NCI-H526 treated with DMSO at 0.1 percent for 48 hours (cell line): ENCODE data around the gene ANTXR2.
"Not testable (repeated sequence)": the region's sequence is repeated elsewhere in the genome, so short reads cannot be mapped to it uniquely, and the experiment has no call there.

Experiments
- DNase-seq: peaks from one replicate; lab custom pipeline; 2025; lab: John Stamatoyannopoulos, UW

ANTXR2 gene

DNA sequence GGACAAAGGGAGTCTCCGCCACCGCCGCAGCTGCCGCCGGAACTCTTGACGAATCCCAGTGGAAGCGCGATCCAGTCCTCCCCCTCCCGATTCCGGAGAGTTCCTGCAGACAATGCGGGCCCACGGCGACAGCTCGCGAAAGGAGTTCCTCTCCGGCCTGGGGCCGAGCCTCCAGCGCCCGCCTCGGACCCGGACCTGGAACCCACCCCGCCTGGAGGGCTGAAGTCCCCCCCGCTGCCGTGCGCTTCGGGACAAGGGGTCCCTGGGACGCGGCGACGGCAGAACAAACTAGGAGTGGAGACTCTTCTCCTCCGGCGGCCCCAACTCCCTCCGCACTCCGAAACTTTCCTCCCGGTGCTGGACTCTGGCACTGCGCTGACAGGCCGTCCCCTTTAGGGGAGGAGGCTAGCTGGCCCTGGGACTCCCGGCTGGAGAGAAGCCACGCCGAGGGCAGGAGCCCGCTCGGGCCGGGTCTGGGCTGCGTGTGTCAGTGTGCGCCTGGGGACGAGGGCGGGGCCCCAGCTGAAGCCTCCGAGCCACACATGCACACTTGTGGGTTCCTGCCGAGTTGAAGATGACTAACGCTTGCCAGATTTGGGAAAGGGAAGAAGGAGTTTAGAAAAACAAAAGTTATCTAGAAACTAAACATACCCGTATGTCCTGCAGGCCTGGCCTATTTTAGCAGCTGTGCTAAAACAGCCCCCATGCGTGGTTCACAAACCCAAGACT lies at the start of gene ANTXR2:
Gene ANTXR2, minus strand, starts transcription at position 486 of the 729 bp plus-strand sequence. CDS start 669 bp downstream, outside the sequence.
- peak; percentile 27 for DNase-seq

DNA sequence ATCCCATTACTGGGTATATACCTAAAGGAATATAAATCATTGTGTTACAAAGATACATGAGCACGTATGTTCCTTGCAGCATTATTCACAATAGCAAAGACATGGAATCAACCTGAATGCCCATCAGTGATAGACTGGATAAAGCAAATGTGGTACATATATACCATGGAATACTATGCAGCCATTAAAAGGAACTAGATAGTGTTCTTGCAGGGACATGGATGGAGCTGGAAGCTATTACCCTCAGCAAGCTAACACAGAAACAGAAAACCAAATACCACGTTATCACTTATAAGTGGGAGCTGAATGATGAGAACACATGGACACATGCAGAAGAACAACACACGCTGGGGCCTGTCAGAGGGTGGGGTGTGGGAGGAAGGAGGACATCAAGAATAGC lies 48.8 kb upstream of the ANTXR2 start:
- DNase-seq: not testable (repeated sequence)

DNA sequence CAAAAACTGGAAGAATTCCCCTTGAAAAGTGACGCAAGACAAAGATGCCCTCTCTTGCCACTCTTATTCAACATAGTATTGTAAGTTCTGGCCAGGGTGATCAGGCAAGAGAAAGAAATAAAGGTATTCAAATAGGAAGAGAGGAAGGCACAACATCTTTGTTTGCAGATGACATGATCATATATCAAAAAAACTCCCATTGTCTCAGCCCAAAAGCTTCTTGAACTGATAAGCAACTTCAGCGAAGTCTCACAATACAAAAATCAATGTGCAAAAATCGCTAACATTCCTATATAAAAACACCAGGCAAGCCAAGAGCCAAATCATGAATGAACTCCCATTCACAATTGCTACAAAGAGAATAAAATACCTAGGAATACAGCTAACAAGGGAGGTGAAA lies 46.6 kb upstream of the ANTXR2 start:
- DNase-seq: not testable (repeated sequence)

DNA sequence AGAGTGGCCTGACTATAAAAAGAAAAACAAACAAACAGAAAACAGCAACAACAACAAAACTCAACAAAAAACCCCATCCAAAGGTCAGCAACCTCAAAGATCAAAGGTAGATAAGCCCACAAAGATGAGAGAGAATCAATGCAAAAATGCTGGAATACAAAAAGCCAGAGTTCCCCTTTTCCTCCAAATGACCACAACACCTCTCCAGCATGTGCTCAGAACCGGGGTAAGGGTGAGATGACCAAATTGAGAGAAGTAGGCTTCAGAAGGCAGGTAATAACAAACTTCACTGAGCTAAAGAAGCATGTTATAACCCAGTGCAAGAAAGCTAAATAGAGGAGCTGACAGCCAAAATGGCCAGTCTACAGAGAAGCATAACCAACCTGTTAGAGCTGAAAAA lies 43.5 kb upstream of the ANTXR2 start:
- no peak for DNase-seq

DNA sequence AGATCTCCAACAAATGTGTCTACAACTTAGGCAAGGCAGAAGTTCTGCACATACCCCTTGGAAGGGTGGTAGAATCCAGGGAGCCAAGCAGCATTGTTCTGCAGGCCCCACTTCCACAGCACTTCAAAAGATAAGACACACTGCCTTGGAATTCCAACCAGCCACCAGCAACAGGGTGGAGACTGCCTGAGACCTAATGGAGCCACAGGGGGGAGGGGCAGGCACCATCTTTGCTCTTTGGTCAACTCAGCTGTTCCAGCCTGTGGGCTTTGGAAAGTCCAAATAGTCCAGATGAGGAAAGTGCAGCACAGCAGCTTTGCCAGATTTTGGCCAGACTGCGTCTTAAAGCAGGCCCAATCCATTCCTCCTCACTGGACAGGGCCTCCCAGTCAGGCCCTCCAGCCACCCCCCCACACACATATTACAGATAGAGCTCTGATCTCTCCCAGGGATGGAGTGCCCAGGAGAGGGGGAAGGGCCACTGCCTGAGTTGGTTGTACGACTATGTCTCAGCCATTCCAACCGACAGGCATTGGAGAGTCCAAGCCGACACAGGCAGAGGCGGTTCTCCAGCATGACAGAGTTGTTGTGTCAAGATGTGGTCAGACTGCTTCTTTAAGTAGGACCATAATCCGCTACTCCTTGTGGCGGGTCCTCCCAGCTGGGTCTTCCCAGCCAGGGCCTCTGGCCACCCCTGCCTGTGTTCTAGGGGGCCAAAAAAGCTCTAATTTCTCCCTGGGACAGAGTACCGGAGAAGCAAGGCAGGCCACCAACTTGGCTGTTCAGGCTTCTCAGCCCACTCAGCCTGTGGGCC lies 42.5 kb upstream of the ANTXR2 start:
- DNase-seq: no peak

DNA sequence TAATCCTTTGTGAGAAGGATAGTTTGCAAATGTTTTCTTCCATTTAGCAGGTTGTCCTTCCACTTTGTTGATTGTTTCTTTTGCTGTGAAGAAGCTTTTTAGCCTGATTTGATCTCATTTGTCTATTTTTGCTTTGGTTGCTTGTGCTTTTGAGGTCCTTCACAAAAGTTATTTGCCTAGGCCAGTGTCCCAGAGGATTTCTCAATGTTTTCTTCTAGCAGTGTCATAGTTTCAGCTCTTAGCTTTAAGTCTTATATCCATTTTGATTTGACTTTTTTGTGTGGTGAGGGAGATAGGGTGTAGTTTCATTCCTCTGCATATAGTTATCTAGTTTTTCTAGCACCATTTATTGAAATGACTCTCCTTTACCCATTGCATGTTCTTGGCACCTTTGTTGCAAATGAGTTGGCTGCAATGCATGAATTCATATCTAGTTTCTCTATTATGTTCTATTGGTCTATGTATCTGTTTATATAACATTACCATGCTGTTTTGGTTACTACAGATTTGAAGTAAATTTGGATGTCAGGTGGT lies 41.8 kb upstream of the ANTXR2 start:
- DNase-seq: no peak

DNA sequence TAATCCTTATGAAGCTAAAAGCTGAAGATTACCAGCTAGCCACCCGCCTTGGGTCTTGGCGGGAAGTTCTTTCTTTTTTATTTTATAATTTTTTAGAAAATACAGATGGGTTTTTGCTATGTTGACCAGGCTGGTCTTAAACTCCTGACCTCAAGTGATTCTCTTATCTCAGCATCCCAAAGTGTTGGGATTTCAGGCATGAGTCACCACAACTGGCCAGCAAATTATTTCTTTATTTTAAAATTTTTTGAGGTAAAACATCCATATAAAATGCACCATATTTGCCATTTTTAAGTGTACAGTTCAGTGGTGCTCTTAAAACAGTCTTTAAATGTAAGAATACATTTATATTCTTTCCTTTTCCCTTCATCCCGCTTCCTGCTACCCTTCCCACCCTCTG lies 40.6 kb upstream of the ANTXR2 start:
- no peak for DNase-seq

DNA sequence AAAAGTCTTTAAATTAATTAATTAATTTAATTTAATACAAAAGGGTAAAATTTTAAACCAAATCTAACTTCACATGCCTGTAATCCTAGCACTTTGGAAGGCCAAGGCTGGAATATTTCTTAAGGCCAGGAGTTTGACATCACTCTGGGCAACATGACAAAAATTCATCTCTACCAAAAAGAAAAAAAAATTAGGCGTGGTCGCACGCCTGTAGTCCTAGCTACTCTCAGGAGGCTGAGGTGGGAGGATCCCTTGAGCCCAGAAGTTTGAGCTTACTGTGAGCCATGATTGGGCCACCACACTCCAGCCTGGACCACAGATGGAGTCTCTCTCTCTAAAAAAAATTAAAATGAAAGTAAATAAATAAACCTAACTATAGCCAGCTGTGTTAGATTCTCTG lies 39.2 kb upstream of the ANTXR2 start:
- DNase-seq: no peak

DNA sequence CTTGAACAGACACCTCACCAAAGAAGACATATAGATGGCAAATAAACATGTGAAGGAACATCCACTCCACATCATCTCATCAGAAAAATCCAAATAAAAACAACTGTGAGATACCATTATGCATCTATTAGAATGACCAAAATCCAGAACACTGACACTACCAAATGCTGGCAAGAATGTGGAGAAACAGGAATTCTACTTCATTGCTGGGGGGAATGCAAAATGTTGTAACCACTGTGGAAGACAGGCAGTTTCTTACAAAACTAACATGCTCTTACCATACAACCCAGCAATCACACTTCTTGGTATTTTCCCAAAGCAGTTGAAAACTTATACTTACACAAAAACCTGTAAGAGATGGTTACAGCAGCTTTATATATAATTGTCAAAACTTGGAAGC lies 38.2 kb upstream of the ANTXR2 start:
- no peak for DNase-seq

DNA sequence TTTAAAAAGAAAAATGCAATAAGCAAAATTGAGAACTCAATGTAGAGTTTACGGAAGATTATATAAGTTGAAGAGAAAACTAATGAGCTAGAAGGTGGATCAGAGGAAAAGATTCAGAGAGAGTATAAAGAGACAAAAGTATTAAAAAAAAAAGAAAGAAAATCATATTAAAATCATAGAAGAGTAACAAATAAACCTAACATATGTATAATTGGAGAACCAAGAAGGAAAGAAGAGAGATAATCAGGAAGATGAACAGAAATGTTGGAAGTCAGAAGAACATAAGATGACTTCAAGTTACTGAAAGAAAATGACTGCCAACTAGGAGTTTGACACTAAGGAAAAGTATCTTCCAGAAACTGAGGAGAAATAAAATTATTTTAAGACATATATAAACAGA lies 34.3 kb upstream of the ANTXR2 start:
- DNase-seq: no peak

DNA sequence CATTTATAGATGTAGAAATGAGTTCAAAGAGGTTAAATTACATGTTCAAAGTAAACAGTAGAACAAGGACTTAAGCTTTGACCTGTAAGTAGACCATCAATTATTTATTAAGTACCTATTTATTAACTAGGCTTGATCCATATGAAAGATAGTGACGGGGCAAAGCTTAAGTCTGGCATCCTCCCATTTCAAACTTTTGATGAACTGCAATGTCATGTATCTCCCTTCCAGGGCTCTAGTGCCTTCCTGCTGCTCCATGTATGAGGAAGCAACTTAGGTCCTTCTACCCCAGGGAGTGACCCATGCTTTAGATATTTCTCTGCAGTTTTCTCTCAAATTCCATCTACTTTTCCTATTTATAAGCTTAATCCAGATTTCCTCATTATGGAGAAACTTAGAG lies 31.9 kb upstream of the ANTXR2 start:
- no peak for DNase-seq

DNA sequence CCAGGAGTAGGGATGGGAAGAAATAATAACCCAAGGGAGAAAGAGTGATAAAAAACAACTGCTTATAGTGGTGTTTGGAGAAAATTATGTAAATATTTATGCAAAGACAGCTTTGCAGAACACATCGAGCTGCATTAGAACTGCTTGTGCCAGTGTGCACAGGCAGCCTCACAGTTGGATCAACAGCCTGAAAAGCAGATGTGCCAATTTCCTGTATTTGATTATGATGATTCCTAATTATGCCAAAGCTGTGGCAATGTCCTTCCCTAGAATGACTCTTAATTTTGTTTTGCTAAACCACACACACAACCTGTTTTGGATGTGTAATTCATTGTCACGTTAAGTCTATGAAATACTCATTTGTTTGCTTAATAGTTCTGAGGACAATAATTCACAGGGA lies 30.6 kb upstream of the ANTXR2 start:
- peak; percentile 65 for DNase-seq

DNA sequence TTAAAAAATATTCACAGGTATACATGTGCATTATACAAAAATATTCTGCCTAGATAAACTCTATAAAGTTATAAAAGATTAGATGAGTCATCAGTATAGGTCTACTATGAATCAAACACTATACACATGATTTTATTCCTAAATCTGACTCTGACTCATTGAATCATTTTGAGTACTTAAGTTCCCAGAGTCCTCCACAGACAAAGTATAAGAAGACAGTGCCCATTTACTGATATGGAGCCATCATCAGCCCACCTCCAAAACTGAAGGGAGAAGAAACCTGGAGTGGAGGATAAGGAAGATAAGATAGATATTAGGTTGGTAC lies 28.7 kb upstream of the ANTXR2 start:
- DNase-seq: no peak

DNA sequence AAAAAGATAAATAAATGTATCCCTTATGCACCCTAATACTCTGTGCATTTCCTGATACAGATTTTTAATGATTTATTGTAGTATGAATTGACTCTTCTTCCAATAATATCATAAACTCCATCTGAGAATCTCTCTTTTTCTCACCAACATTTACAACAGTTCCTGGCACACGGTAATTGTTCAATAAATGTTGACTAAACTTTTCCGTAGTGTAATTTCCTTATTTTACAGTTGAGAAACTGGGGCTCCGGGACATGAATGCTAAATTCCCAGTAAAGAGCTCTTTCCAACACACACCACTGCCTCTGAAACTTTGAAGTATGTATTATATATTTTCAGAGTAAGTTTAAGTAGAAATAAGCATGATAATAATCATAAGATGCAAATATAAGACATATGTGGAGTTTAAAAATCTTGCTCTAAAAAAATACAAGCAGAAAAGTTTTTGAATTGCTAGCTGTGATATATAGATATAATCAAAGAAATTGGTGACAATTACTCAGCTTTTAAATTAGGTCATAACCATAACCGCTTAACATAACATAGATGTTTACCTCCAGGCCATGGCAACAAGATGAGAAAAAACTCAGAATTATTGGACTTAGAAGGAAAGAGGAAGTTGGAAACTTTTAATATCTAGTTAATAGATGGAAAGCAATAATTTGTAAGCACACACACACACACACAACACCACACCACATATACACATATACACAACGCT lies 28.2 kb upstream of the ANTXR2 start:
- no peak for DNase-seq

DNA sequence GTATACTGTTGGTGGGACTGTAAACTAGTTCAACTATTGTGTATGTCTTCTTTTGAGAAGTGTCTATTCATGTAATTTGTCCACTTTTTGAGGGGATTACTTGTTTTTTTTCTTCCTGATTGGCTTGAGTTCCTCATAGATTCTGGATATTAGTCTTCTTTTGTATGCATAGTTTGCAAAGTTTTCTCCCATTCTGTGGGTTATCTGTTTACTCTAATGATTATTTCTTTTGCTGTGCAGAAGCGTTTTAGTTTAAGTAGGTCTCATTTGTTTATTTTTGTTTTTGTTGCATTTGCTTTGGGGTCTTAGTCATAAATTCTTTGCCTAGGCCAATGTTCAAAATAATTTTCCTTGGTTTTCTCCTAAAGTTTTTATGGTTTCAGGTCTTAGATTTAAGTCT lies 26.6 kb upstream of the ANTXR2 start:
- no peak for DNase-seq

DNA sequence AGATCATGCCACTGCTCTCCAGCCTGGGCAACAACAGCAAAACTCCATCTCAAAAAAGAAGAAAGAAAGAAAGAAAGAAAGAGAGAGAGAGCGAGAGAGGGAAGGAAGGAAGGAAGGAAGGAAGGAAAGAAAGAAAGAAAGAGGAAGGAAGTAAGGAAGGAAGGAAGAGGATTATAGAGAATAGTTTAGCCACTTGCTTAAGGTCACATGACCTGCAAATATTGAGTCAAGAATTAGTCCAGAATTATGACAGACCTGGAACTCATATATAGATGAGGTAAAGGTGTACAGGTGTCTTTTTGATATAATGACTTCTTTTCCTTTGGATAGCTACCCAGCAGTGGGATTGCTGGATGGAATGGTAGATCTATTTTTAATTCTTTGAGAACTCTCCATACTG lies 25.6 kb upstream of the ANTXR2 start:
- DNase-seq: no peak

DNA sequence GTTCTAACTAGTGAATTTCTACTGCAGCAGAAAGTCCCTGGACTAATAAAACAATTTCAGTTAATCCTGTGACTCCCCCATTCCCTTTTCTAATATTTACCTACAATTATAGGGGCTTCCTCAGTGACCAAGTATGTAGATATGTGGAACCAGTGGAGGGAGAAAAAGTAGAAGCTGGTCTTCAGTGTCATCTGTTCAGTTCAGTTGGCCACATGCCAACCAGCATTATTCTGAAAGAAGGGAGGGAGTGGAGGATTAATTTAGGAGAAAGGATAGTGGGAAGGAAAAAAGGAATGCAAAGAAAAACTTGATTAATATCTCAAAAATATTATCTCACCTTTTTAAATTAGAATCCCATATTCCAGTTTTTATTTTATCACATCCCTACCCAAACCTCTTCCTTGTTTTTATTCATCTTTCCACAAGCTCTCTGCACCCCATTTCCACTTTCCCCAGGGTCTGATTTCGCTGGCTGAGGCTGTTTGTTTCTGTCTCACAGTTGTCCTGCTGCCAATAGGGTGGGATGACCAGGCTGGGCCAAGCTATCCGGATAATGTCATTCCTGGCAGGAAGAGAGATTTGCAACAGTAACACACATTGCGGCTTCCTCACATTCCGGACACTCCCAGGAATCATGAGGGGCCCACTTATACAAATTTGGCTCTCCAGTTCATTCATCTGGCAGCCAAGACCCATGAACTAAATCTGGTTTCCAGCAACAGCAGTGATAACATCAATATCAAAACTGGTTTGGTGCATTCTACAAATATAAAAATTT lies 24.6 kb upstream of the ANTXR2 start:
- DNase-seq: no peak

DNA sequence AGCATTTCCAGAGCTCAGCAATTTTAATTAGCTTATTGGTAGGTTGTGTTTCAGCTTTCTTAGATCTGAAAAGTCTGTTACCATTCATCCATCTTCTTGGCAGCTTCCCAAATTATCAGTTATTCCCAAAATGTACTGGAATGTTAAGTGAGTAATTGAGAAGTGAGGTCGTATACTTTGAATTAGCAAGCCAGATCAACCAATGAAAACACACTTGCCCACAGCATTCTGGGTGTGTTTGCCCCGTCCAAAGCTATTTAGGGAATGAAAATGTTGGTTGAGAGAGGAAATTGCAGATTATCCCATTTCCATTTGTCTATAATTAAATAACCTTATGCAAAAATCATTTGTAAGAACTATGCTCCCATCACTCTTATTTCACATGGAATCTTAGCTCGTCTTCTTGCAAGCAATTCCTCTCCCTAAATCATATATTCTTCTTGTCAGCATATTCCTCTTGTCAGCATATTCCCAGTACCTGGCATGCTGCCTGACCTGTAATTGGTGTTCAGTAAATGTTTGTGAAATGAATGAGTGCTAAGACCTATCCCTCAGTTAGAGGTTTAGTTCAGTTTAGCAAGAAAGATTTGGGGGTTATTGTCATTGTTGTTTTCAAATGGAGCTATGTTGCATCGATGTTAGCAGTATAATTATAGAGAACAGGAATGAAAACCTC lies 23.3 kb upstream of the ANTXR2 start:
- no peak for DNase-seq

DNA sequence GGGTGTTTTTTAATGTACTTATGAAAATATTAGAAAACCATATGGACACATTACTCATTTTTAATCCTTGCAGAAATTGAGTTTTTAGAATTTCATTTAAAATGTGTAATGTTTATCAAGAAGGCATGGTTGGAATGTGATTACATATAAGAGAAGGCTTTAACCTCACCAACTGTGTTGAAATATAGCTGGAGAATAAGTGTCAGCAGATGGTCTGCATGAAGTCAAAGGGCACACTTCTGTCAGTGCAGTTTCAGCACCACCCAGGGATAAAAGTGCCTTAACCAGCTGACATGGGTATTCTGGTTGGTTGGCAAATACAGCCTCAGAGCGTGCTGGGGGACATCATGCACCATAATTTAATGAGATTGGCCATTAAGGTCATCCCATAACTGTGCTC lies 21.2 kb upstream of the ANTXR2 start:
- DNase-seq: no peak

DNA sequence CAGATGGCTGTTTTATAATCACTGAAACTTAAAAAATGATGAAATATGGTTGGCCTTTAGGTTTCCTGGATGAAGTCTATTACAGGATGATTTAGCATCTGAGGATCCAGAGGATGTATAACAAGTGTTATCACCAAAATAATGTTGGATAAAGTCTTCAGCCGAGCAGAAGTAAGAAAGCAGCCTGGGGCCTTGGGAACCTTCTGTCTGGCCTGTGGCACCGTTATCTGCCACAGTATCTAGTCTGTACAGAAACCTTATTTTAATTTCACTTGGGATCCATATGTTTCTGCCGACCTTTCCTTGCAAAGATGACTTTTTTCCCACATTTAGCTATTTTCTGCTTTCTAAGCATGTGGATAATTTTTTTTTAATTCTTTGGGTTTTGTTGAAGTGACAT lies 20.5 kb upstream of the ANTXR2 start:
- no peak for DNase-seq

DNA sequence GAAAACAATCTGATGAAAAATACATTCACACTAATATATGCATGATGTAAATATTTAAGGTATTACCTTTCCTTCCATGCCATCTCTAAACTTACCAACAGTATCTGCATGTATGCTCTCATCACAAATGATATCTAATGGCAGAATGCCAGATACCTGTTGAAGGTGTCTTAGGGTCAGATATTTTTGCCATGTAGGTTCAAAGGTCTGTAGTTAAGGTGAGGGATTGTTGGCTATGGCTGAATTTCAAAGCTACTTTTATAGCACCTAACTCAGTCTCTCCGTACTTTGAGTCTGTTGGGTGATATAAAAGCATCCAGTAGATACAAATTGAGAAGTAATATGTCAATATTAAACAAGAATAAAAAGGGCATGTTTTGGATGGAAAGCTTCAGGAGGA lies 19.8 kb upstream of the ANTXR2 start:
- DNase-seq: no peak
